ENCODE data around the gene UNC13D.
"Not testable (repeated sequence)": the region's sequence is repeated elsewhere in the genome, so short reads cannot be mapped to it uniquely, and the experiment has no call there.

The UNC13D gene

GRCh38 chr17:75874323-75875181, 30.3 kb upstream of the UNC13D start:
- no peak for DNase-seq

- DNase-seq, result no peak
Measured at GRCh38 chr17:75873587-75874322, 29.6 kb upstream of the UNC13D start.

GRCh38 chr17:75872434-75873351, 28.5 kb upstream of the UNC13D start:
- no peak for DNase-seq

GRCh38 chr17:75870228-75870627, 26.0 kb upstream of the UNC13D start:
- not testable (repeated sequence) for DNase-seq

- no peak for DNase-seq
Measured at GRCh38 chr17:75869282-75870141, 25.3 kb upstream of the UNC13D start.

- DNase-seq, result not testable (repeated sequence)
Measured at GRCh38 chr17:75868730-75869281, 24.6 kb upstream of the UNC13D start.

GRCh38 chr17:75865404-75866188, 21.4 kb upstream of the UNC13D start:
- not testable (repeated sequence) for DNase-seq

- not testable (repeated sequence) for DNase-seq
Measured at GRCh38 chr17:75864887-75865286, 20.7 kb upstream of the UNC13D start.

- no peak for DNase-seq
Measured at GRCh38 chr17:75864448-75864871, 20.3 kb upstream of the UNC13D start.

GRCh38 chr17:75861927-75862317, 17.7 kb upstream of the UNC13D start:
- DNase-seq, result no peak

GRCh38 chr17:75859358-75859757, 15.2 kb upstream of the UNC13D start:
- not testable (repeated sequence) for DNase-seq

- no peak for DNase-seq
Measured at GRCh38 chr17:75856062-75856756, 12.0 kb upstream of the UNC13D start.

GRCh38 chr17:75855310-75856061, 11.3 kb upstream of the UNC13D start, which contains the start of gene WBP2:
TSS of gene WBP2 (minus strand) at chr17:75855335. CDS start at chr17:75855297, 38 bp downstream.
- peak; percentile 99 for DNase-seq

- no peak for DNase-seq
Measured at GRCh38 chr17:75854881-75855309, 10.7 kb upstream of the UNC13D start.

GRCh38 chr17:75854101-75854748, 10.0 kb upstream of the UNC13D start:
- no peak for DNase-seq

- no peak for DNase-seq
Measured at GRCh38 chr17:75853433-75853832, 9.2 kb upstream of the UNC13D start.

GRCh38 chr17:75851693-75851991, 7.4 kb upstream of the UNC13D start:
- not testable (repeated sequence) for DNase-seq

- DNase-seq, result no peak
Measured at GRCh38 chr17:75850928-75851692, 6.9 kb upstream of the UNC13D start.

All from NCI-H1105 treated with DMSO at 0.1 percent for 48 hours (cell line).